Endothelial cell of umbilical vein (primary cell): ENCODE data around the gene DUSP5. TPM values are rescaled to one million over a fixed set of nuclear protein-coding genes. Genes with fewer than 3 reads are reported as not detected.
A peak's percentile ranks its signal among the peaks of the same experiment; 100 is the strongest.

Experiments used
- BruUV-seq: library from RNA; stranded (reverse); fragments of 400-500 nt; replicated peaks from 2 replicates; lab custom pipeline; 2021; lab: Mats Ljungman, UMichigan
- CTCF ChIA-PET: fragments of 300-600, 350-600 bp; sonication (Branson Sonifier 250); formaldehyde crosslinking; loops from one replicate; lab custom pipeline; 2021; ENCODE audit warnings: antibody characterized with exemption, inconsistent platforms; lab: Charles Lee
- POLR2A ChIA-PET: fragments of 300-600, 350-600 bp; sonication (Branson Sonifier 250); formaldehyde crosslinking; loops from one replicate; lab custom pipeline; 2021; ENCODE audit warnings: antibody characterized with exemption, inconsistent platforms; lab: Charles Lee
- DNase-seq: peaks from one replicate; pipeline ENCODE4 v3.0.0-alpha.2; 2011; ENCODE audit warnings: low read depth, low spot score
- FAIRE-seq: peaks from 2 replicates; lab custom pipeline; 2011; peaks lifted over from hg19 to GRCh38; lab: Jason Lieb, UNC
- H2AFZ ChIP-seq: 2 replicates; pipeline ENCODE4 v1.6.0; 2012; ENCODE audit warnings: low read depth, low read length, control low read depth, inconsistent platforms
- H3K27ac ChIP-seq: 2 replicates; pipeline ENCODE4 v1.5.1; 2011; ENCODE audit warnings: low read depth, mild to moderate bottlenecking, control low read depth, low read length, moderate library complexity; ENCODE audit not compliant: insufficient read depth
- H3K27me3 ChIP-seq, 2 experiments: 2 replicates each; pipeline versions ENCODE4 v1.6.0 to v1.6.1; 2011; ENCODE audit warnings: low read length in 2 of 2, mixed read lengths in 1 of 2; ENCODE audit not compliant: control insufficient read depth in 2 of 2, insufficient read depth in 2 of 2
- H3K36me3 ChIP-seq, 2 experiments: 2 replicates in 1 of 2; 3 replicates in 1 of 2; pipeline ENCODE4 v1.5.1; 2011; ENCODE audit warnings: low read length in 2 of 2, mild to moderate bottlenecking in 1 of 2, moderate library complexity in 1 of 2; ENCODE audit not compliant: control insufficient read depth in 2 of 2, insufficient read depth in 2 of 2; ENCODE audit errors: extremely low read depth in 1 of 2
- H3K4me1 ChIP-seq: 3 replicates; pipeline ENCODE4 v1.5.1; 2011; ENCODE audit warnings: mild to moderate bottlenecking, low read length; ENCODE audit not compliant: control insufficient read depth, insufficient read depth; ENCODE audit errors: extremely low read depth
- H3K4me2 ChIP-seq: 2 replicates; pipeline ENCODE4 v1.6.1; 2011; ENCODE audit warnings: low read length, control low read depth, mixed read lengths; ENCODE audit not compliant: insufficient read depth
- H3K4me3 ChIP-seq, 3 experiments: fragments of 200-600 bp in 1 of 3; sonication (generic), shearing (Covaris generic) in 1 of 3; replicated peaks in 1 of 3; 2 replicates each; pipeline ENCODE4 v1.5.1; 2011 to 2016; ENCODE audit warnings: control low read depth in 3 of 3, low read length in 3 of 3, mild to moderate bottlenecking in 2 of 3, inconsistent platforms in 1 of 3, low read depth in 1 of 3, moderate library complexity in 1 of 3; ENCODE audit not compliant: insufficient read depth in 1 of 3
- H3K79me2 ChIP-seq: 2 replicates; pipeline ENCODE4 v1.6.0; 2012; ENCODE audit warnings: low read length, inconsistent platforms; ENCODE audit not compliant: control insufficient read depth, insufficient read depth
- H3K9ac ChIP-seq: replicated peaks from 2 replicates; pipeline ENCODE3; 2011; ENCODE audit warnings: low read length, control low read depth; ENCODE audit not compliant: insufficient read depth; ENCODE audit errors: extremely low read depth
- H3K9me1 ChIP-seq: replicated peaks from 3 replicates; pipeline ENCODE4 v1.6.0; 2011; ENCODE audit warnings: mild to moderate bottlenecking, low read length; ENCODE audit not compliant: control insufficient read depth, insufficient read depth; ENCODE audit errors: extremely low read depth
- H3K9me3 ChIP-seq: replicated peaks from 2 replicates; pipeline ENCODE4 v1.5.1; 2012; ENCODE audit warnings: low read length, inconsistent platforms; ENCODE audit not compliant: control insufficient read depth, insufficient read depth
- H4K20me1 ChIP-seq: replicated peaks from 2 replicates; pipeline ENCODE3; 2011; ENCODE audit warnings: mild to moderate bottlenecking, low read length; ENCODE audit not compliant: control insufficient read depth, insufficient read depth; ENCODE audit errors: extremely low read depth
- CTCF ChIP-seq, 2 donors: IDR thresholded peaks; 1 replicate in 1 of 2; 2 replicates in 1 of 2; pipeline ENCODE4 v1.5.1; 2011; ENCODE audit warnings: low read length in 2 of 2, mild to moderate bottlenecking in 2 of 2, moderate library complexity in 2 of 2, control low read depth in 1 of 2, inconsistent platforms in 1 of 2, low read depth in 1 of 2; ENCODE audit not compliant: insufficient read depth in 1 of 2; ENCODE audit errors: extremely low read depth in 1 of 2
- FOS ChIP-seq: IDR thresholded peaks from 2 replicates; pipeline ENCODE4 v1.6.1; 2011; ENCODE audit warnings: mild to moderate bottlenecking, low read length, moderate library complexity, borderline replicate concordance; ENCODE audit not compliant: insufficient read depth
- GATA2 ChIP-seq: IDR thresholded peaks from 2 replicates; pipeline ENCODE4 v1.7.0; 2011; ENCODE audit warnings: low read depth, mild to moderate bottlenecking, moderate library complexity, mixed read lengths, low read length; ENCODE audit not compliant: insufficient read length, insufficient read depth
- JUN ChIP-seq: IDR thresholded peaks from 2 replicates; pipeline ENCODE4 v1.6.1; 2011; ENCODE audit warnings: borderline replicate concordance, low read depth; ENCODE audit not compliant: insufficient read length, insufficient read depth
- dilution Hi-C: fragments of 300-500 bp; cut with MboI; formaldehyde crosslinking; loops from one replicate; pipeline ENCODE4 v1.15.0; 2019; ENCODE audit warnings: low sequenced_read_pairs; ENCODE audit not compliant: extremely low pct_ligation_motif_present
- intact Hi-C: fragments of 100-400 bp; cut with micrococcal nuclease; formaldehyde crosslinking; loops from one replicate; pipeline ENCODE4 v1.10.0; 2022
- polyA plus RNA-seq, 4 experiments: library from polyadenylated mRNA; depleted of rRNA in 3 of 4; stranded (reverse) in 3 of 4; unstranded in 1 of 4; fragments of >200 nt; gene quantifications; 2 replicates each; pipeline versions ENCODE4 v1.2.1 to v1.2.3, GENCODE V29; 2011 to 2012; ENCODE audit warnings: missing spikeins in 1 of 4
- total RNA-seq: library from RNA; stranded (reverse); gene quantifications from 2 replicates; pipeline ENCODE4 v1.2.3, GENCODE V29; 2021
- TF ChIP-seq, protein P1 (sequence below): IDR thresholded peaks from 2 replicates; pipeline ENCODE4 v1.6.1; 2011; ENCODE audit not compliant: insufficient read depth, insufficient read length

The DUSP5 gene
- total and polyA plus RNA-seq, 2 donors (not counting 3 experiments of a cell fraction or from before 2014, with no cell fraction given), result 12.2 to 25.2 TPM

DNA sequence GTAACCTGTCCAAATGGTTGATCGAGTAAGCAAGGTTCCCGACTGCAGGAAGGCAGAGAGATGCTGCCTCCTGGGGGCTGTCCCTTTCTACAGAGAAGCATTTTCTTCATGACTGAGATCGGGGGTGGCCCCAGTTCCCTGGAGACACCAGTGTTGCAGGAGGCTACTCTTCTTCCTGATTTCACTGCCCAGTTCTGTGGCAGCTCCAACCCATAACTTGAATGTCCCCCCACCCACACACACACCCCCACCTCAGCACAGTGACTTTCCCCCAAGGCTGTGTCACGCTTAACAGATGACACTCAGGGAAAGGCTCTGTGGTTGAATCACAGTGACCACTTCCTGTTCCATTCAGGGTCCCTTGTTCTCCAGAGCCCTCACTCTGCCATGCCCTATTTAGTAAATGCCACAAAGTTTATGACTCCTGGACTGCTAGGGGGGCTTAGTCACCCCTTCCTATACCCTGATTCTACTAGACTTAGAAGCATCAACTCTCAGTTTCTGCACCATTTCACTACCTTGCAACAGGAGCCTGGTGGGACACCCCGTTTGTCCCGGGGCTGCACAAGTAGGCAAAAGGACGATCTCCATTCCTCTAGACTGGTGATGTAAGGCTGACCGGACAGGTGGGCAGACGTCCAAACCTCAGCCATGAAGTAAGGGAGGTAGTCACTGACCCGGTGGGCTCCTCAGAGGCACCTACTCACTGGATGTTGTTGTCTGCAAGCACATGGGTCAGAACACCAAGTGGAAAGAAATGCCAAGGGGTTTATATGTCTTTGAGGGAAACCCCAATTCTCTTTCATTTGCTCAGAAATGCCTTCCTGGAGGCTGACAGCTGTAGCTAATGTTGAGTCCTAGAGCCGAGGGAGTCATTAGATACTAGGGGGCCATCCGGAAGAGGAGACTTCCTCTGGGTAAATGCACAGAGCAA, 38.5 kb downstream of the DUSP5 start:
- FAIRE-seq (peak; percentile 77), DNase-seq (peak; percentile 44)
- Histone ChIP-seq H3K27me3 (no peaks in the 10 kb centered on the region), H3K27ac (no peak overlapping the region), H3K9me1 (no peaks in the 10 kb centered on the region), H3K4me3 (no peak overlapping the region), H3K9me3 (no peaks in the 10 kb centered on the region), H2AFZ (peak overlapping the region; percentile 23), H3K79me2 (no peaks in the 10 kb centered on the region), H3K36me3 (no peaks in the 10 kb centered on the region), H4K20me1 (no peaks in the 10 kb centered on the region), H3K4me2 (peak overlapping the region; percentile 51), H3K9ac (no peak overlapping the region), H3K4me1 (peaks cover 15% of the 10 kb centered on the region)
- CTCF ChIA-PET, result interaction anchor here (0.8 to 2.6 kb wide), 5 partner anchors 10 to 225 kb away, joined by 3 to 8 read pairs (median 3); no protein-coding TSS in a partner anchor
- POLR2A ChIA-PET, result no interaction called here
- no peak for TF ChIP-seq JUN
- TF ChIP-seq CTCF (IDR thresholded peaks at IDR 0.05; ENCODE audit: extremely low read depth in 1 of 2, insufficient read depth in 1 of 2, low read depth in 1 of 2, low read length in 2 of 2), result peak; percentile 8 to 27
- TF ChIP-seq FOS, result peak; percentile 56
- no peak for TF ChIP-seq GATA2
- TF ChIP-seq, protein P1, sequence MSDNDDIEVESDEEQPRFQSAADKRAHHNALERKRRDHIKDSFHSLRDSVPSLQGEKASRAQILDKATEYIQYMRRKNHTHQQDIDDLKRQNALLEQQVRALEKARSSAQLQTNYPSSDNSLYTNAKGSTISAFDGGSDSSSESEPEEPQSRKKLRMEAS, result no peak
- dilution Hi-C loops, result no loop called here
- intact Hi-C loops, result loop anchor here (1.0 kb wide), 1 partner anchor 230 kb away; no protein-coding TSS in a partner anchor
- BruUV-seq, result no TSS peak
